Muscle layer of duodenum (tissue), 2 donors: ENCODE measurements around the gene LBX2.

ENCODE experiments used
- H3K27ac ChIP-seq: one replicate; pipeline ENCODE4 v1.7.0; 2013; ENCODE audit warnings: mild to moderate bottlenecking, low read length
- H3K27me3 ChIP-seq: one replicate; pipeline ENCODE4 v1.7.0; 2013; ENCODE audit warnings: low read depth, mild to moderate bottlenecking, control low read depth, low read length
- H3K36me3 ChIP-seq, 2 donors: one replicate each; pipeline ENCODE4 v1.7.0; 2013; ENCODE audit warnings: low read length in 2 of 2, control low read depth in 1 of 2, mild to moderate bottlenecking in 1 of 2; ENCODE audit not compliant: insufficient read depth in 2 of 2, control insufficient read depth in 1 of 2
- H3K4me1 ChIP-seq, 2 donors: one replicate each; pipeline ENCODE4 v1.7.0; 2013; ENCODE audit warnings: low read length in 2 of 2, mild to moderate bottlenecking in 2 of 2, control low read depth in 1 of 2, moderate library complexity in 1 of 2; ENCODE audit not compliant: insufficient read depth in 2 of 2, control insufficient read depth in 1 of 2
- H3K4me3 ChIP-seq, 2 donors: one replicate each; pipeline ENCODE4 v1.7.0; 2013; ENCODE audit warnings: low read length in 2 of 2, low read depth in 1 of 2, mild to moderate bottlenecking in 1 of 2
- H3K9me3 ChIP-seq, 2 donors: one replicate each; pipeline ENCODE4 v1.7.0; 2013; ENCODE audit warnings: low read length in 2 of 2, control low read depth in 1 of 2, mild to moderate bottlenecking in 1 of 2; ENCODE audit not compliant: control insufficient read depth in 1 of 2
- donor health status: healthy.

The LBX2 gene

GRCh38 chr2:74457549-74458131, 41.8 kb downstream of the LBX2 start:
- Histone ChIP-seq H3K27me3 (no peaks in the 10 kb centered on the region), H3K27ac (peak overlapping the region; percentile 87), H3K4me3 (peak overlapping the region; percentile 87 to 88), H3K4me1 (peaks cover 21 to 33% of the 10 kb centered on the region in 2 donors), H3K9me3 (no peaks in the 10 kb centered on the region), H3K36me3 (peaks cover 5 to 15% of the 10 kb centered on the region in 2 donors)

- Histone ChIP-seq H3K27me3 (no peaks in the 10 kb centered on the region), H3K4me3 (peak overlapping the region; percentile 60 to 88), H3K9me3 (no peaks in the 10 kb centered on the region)
These were observed 42.3 kb downstream of the LBX2 start for GRCh38 chr2:74457129-74457548.

GRCh38 chr2:74454654-74455511, 44.5 kb downstream of the LBX2 start, which contains the start of gene INO80B:
Gene INO80B (plus strand): TSS chr2:74455087. CDS start chr2:74455117, 30 bp downstream.
- H3K27me3 ChIP-seq: no peaks in the 10 kb centered on the region
- H3K27ac ChIP-seq: peak within 1 kb of the TSS; percentile 81
- H3K4me1 ChIP-seq: peaks cover 21 to 33% of the 10 kb centered on the region in 2 donors
- peak within 1 kb of the TSS; percentile 84 to 93 for H3K4me3 ChIP-seq
- H3K9me3 ChIP-seq: no peaks in the 10 kb centered on the region
- no peaks in the 10 kb centered on the region for H3K36me3 ChIP-seq

More at GRCh38 chr2:74457129-74457548, 42.3 kb downstream of the LBX2 start:
- Histone ChIP-seq H3K27ac (peak overlapping the region; percentile 84), H3K36me3 (peaks cover under 1 to 10% of the 10 kb centered on the region in 2 donors), H3K4me1 (peaks cover 21 to 33% of the 10 kb centered on the region in 2 donors)

- no peaks in the 10 kb centered on the region for H3K27me3 ChIP-seq
- peaks cover 6 to 9% of the 10 kb centered on the region in 2 donors for H3K4me1 ChIP-seq
- no peaks in the 10 kb centered on the region for H3K9me3 ChIP-seq
- H3K36me3 ChIP-seq: no peaks in the 10 kb centered on the region
- no peak overlapping the region for H3K27ac ChIP-seq
- no peak overlapping the region for H3K4me3 ChIP-seq
These were observed 48.7 kb downstream of the LBX2 start for GRCh38 chr2:74450570-74451190.

GRCh38 chr2:74448771-74449170, 50.6 kb downstream of the LBX2 start:
- Histone ChIP-seq H3K27me3 (no peaks in the 10 kb centered on the region), H3K27ac (no peak overlapping the region), H3K36me3 (no peaks in the 10 kb centered on the region), H3K4me1 (no peaks in the 10 kb centered on the region), H3K4me3 (no peak overlapping the region), H3K9me3 (no peaks in the 10 kb centered on the region)
